Measurements from ENCODE around the gene NPTX2. TPM values are rescaled to one million over a fixed set of nuclear protein-coding genes. Genes with fewer than 3 reads are reported as not detected.

NPTX2 gene
- polyA plus RNA-seq, 1 donor from 2014 or later: 0.98 TPM

DNA sequence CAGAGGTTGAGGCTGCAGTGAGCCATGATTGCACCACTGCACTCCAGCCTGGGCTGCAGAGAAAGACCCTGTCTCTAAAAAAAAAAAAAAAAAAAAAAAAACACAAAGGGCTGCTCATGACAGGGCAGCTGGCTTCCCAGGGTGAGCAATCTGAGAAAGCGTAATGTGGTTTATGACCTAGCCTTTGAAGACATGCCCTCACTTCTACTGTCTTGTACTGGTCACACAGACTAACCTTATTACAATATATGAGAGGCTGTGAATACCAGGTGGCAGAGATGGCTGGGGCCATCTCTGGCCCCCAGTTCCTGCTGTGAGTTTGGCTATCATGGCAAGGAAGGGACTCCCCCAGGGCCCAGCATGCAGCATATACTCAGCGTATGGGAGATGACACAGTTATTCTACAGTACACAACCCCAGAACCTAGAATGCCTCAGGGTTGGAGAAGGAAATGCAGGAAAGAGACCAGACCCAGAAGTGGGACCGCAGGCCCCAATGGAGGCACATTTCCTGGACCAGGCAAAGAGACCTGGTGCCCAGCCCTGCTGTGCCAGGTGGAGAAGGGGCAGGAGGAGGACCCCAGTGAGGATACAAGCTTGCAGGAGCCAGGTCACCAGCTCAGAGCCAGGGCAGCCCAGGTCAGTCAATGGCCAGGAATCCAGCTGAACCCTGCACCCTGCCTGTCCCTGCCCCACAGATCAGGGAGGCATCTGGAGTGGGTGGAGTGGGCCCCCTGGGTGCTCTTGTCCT, 26.3 kb downstream of the NPTX2 start:
- Histone ChIP-seq H3K9ac (ENCODE audit: low read length) (no peak overlapping the region), H3K4me2 (ENCODE audit: low read length) (no peak overlapping the region), H3K79me2 (replicated peaks; ENCODE audit: insufficient read depth, low read length) (no peaks in the 10 kb centered on the region), H3K36me3 (ENCODE audit: insufficient read depth, low read length) (no peaks in the 10 kb centered on the region), H4K20me1 (ENCODE audit: insufficient read depth) (no peaks in the 10 kb centered on the region), H3K27me3 (ENCODE audit: insufficient read depth, low read depth, low read length) (no peaks in the 10 kb centered on the region), H3F3A (ENCODE audit: insufficient read depth, low read length, poor library complexity, severe bottlenecking) (no peaks in the 10 kb centered on the region), H3K9me2 (ENCODE audit: insufficient read depth, low read length) (no peaks in the 10 kb centered on the region), H2AFZ (ENCODE audit: low read depth, low read length) (no peak overlapping the region), H3K4me3 (ENCODE audit: low read length) (no peak overlapping the region), H3K9me3 (ENCODE audit: low read length) (no peaks in the 10 kb centered on the region), H3K27ac (ENCODE audit: low read length) (no peak overlapping the region)
- TF ChIP-seq EZH2 (IDR thresholded peaks at IDR 0.05; ENCODE audit: borderline replicate concordance, insufficient read depth, low read length, poor library complexity, severe bottlenecking) (no peak), SMC3 (conservative IDR thresholded peaks at IDR 0.05; ENCODE audit: poor library complexity) (no peak), POLR2AphosphoS5 (IDR thresholded peaks at IDR 0.05) (no peak), EP300 (conservative IDR thresholded peaks at IDR 0.05; ENCODE audit: poor library complexity, severe bottlenecking) (no peak), MXI1 (conservative IDR thresholded peaks at IDR 0.05; ENCODE audit: poor library complexity, severe bottlenecking) (no peak), TAF1 (IDR thresholded peaks at IDR 0.05; ENCODE audit: low read depth) (no peak), RAD21 (conservative IDR thresholded peaks at IDR 0.05) (no peak)
- TF ChIP-seq, protein P1, sequence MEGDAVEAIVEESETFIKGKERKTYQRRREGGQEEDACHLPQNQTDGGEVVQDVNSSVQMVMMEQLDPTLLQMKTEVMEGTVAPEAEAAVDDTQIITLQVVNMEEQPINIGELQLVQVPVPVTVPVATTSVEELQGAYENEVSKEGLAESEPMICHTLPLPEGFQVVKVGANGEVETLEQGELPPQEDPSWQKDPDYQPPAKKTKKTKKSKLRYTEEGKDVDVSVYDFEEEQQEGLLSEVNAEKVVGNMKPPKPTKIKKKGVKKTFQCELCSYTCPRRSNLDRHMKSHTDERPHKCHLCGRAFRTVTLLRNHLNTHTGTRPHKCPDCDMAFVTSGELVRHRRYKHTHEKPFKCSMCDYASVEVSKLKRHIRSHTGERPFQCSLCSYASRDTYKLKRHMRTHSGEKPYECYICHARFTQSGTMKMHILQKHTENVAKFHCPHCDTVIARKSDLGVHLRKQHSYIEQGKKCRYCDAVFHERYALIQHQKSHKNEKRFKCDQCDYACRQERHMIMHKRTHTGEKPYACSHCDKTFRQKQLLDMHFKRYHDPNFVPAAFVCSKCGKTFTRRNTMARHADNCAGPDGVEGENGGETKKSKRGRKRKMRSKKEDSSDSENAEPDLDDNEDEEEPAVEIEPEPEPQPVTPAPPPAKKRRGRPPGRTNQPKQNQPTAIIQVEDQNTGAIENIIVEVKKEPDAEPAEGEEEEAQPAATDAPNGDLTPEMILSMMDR (IDR thresholded peaks at IDR 0.05; ENCODE audit: poor library complexity, severe bottlenecking): no peak
- TF ChIP-seq, protein P2, sequence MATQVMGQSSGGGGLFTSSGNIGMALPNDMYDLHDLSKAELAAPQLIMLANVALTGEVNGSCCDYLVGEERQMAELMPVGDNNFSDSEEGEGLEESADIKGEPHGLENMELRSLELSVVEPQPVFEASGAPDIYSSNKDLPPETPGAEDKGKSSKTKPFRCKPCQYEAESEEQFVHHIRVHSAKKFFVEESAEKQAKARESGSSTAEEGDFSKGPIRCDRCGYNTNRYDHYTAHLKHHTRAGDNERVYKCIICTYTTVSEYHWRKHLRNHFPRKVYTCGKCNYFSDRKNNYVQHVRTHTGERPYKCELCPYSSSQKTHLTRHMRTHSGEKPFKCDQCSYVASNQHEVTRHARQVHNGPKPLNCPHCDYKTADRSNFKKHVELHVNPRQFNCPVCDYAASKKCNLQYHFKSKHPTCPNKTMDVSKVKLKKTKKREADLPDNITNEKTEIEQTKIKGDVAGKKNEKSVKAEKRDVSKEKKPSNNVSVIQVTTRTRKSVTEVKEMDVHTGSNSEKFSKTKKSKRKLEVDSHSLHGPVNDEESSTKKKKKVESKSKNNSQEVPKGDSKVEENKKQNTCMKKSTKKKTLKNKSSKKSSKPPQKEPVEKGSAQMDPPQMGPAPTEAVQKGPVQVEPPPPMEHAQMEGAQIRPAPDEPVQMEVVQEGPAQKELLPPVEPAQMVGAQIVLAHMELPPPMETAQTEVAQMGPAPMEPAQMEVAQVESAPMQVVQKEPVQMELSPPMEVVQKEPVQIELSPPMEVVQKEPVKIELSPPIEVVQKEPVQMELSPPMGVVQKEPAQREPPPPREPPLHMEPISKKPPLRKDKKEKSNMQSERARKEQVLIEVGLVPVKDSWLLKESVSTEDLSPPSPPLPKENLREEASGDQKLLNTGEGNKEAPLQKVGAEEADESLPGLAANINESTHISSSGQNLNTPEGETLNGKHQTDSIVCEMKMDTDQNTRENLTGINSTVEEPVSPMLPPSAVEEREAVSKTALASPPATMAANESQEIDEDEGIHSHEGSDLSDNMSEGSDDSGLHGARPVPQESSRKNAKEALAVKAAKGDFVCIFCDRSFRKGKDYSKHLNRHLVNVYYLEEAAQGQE (IDR thresholded peaks at IDR 0.05; ENCODE audit: borderline replicate concordance): no peak

DNA sequence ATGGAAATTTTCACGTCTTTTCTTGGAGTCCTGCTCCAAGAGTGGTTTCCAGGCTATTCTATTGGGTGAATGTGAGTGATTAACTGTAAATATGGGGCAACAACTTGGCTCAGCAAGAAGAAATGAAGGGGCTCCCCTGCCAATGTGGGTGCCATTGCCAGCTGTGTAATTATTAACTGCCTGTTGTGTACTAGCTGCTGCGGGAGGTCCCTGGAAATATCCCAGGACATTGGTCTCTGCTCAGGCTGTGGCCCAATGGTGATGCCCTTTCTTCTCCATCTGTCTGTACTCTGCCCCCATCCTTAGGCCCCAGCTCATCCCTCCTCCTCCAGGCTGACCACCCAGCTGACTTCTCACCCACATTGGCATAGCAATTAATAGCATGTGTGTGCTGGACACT, 29.4 kb downstream of the NPTX2 start:
- H3K9me3 ChIP-seq (ENCODE audit: low read length): no peaks in the 10 kb centered on the region
- no peak overlapping the region for H3K4me3 ChIP-seq (ENCODE audit: low read length)
- no peaks in the 10 kb centered on the region for H3K9me2 ChIP-seq (ENCODE audit: insufficient read depth, low read length)

More for the DNA sequence above, 29.4 kb downstream of the NPTX2 start:
- Histone ChIP-seq H3K79me2 (replicated peaks; ENCODE audit: insufficient read depth, low read length) (no peaks in the 10 kb centered on the region), H3F3A (ENCODE audit: insufficient read depth, low read length, poor library complexity, severe bottlenecking) (no peaks in the 10 kb centered on the region), H4K20me1 (ENCODE audit: insufficient read depth) (no peaks in the 10 kb centered on the region), H2AFZ (ENCODE audit: low read depth, low read length) (no peak overlapping the region), H3K36me3 (ENCODE audit: insufficient read depth, low read length) (no peaks in the 10 kb centered on the region), H3K4me2 (ENCODE audit: low read length) (no peak overlapping the region), H3K27ac (ENCODE audit: low read length) (no peak overlapping the region), H3K9ac (ENCODE audit: low read length) (no peak overlapping the region), H3K27me3 (ENCODE audit: insufficient read depth, low read depth, low read length) (no peaks in the 10 kb centered on the region)
- TF ChIP-seq RAD21 (conservative IDR thresholded peaks at IDR 0.05) (no peak), SMC3 (conservative IDR thresholded peaks at IDR 0.05; ENCODE audit: poor library complexity) (no peak), MXI1 (conservative IDR thresholded peaks at IDR 0.05; ENCODE audit: poor library complexity, severe bottlenecking) (no peak), EP300 (conservative IDR thresholded peaks at IDR 0.05; ENCODE audit: poor library complexity, severe bottlenecking) (no peak), TAF1 (IDR thresholded peaks at IDR 0.05; ENCODE audit: low read depth) (no peak), EZH2 (IDR thresholded peaks at IDR 0.05; ENCODE audit: borderline replicate concordance, insufficient read depth, low read length, poor library complexity, severe bottlenecking) (no peak), POLR2AphosphoS5 (IDR thresholded peaks at IDR 0.05) (no peak)
- TF ChIP-seq, protein P1 (IDR thresholded peaks at IDR 0.05; ENCODE audit: poor library complexity, severe bottlenecking): no peak
- TF ChIP-seq, protein P2 (IDR thresholded peaks at IDR 0.05; ENCODE audit: borderline replicate concordance): no peak
